Measurements from ENCODE around the gene DCAF11.

DNA sequence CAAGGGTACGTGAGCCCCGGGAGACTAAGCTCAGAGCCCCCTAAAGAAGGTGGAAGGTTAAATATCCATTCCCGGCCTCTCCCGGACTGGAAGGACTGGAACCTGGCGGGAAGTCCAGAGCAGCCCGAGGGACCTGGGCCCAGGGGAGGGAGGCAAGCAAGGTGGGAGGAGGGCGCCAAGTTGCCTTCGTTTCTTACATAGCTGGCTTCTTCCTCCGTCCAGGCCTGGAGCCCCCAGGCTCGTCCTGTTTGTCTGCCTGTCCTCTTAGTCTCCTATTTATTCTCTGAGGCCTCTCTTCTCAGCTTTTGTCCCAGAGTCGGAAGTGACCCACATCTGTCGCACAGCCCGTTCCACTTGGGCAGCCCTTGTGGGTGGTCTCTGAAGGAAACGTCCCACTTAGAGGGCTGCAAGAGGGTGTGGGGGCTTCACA lies 19.7 kb upstream of the DCAF11 start:
- TF ChIP-seq CTCF (conservative IDR thresholded peaks at IDR 0.05) (no peak), ZFX (IDR thresholded peaks at IDR 0.05) (0 out of 2 replicates have a peak, but pooled peaks have one; percentile 16)
